ENCODE measurements around the gene SOAT1.
"Not testable (repeated sequence)": the region's sequence is repeated elsewhere in the genome, so short reads cannot be mapped to it uniquely, and the experiment has no call there.

DNA sequence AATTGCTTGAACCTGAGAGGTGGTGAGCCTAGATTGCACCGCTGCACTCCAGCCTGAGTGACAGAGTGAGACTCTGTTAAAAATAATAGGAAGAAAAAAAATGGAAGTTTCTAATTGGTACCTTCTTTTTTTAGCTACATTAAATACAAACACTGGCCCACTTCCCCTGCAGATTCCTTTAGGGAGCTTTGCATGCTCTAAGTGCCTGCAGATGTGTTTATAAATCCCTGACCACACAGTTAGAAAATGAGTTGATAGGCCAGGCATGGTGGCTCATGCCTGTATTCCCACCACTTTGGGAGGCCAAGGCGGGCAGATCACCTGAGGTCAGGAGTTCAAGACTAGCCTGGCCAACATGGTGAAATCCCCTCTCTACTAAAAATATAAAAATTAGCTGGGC lies 68.0 kb downstream of the SOAT1 start:
- TF ChIP-seq LEF1 (IDR thresholded peaks at IDR 0.05; ENCODE audit: borderline replicate concordance); CTBP1 (IDR thresholded peaks at IDR 0.05; ENCODE audit: borderline replicate concordance); HDGF (IDR thresholded peaks at IDR 0.05; ENCODE audit: borderline replicate concordance); NFRKB (IDR thresholded peaks at IDR 0.05); SUZ12 (IDR thresholded peaks at IDR 0.05); FOXA1 (IDR thresholded peaks at IDR 0.05); FOXK2 (IDR thresholded peaks at IDR 0.05); BHLHE40 (IDR thresholded peaks at IDR 0.05; ENCODE audit: borderline replicate concordance); TARDBP (IDR thresholded peaks at IDR 0.05); SP1 (IDR thresholded peaks at IDR 0.05): not testable (repeated sequence)
- TF ChIP-seq, protein P1, sequence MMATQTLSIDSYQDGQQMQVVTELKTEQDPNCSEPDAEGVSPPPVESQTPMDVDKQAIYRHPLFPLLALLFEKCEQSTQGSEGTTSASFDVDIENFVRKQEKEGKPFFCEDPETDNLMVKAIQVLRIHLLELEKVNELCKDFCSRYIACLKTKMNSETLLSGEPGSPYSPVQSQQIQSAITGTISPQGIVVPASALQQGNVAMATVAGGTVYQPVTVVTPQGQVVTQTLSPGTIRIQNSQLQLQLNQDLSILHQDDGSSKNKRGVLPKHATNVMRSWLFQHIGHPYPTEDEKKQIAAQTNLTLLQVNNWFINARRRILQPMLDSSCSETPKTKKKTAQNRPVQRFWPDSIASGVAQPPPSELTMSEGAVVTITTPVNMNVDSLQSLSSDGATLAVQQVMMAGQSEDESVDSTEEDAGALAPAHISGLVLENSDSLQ (IDR thresholded peaks at IDR 0.05), result not testable (repeated sequence)

All from HEK293T (cell line).